ENCODE data around the gene A4GNT. TPM values are rescaled to one million over a fixed set of nuclear protein-coding genes. Genes with fewer than 3 reads are reported as not detected.
A peak's percentile ranks its signal among the peaks of the same experiment; 100 is the strongest.

A4GNT gene
- not detected for total RNA-seq

DNA sequence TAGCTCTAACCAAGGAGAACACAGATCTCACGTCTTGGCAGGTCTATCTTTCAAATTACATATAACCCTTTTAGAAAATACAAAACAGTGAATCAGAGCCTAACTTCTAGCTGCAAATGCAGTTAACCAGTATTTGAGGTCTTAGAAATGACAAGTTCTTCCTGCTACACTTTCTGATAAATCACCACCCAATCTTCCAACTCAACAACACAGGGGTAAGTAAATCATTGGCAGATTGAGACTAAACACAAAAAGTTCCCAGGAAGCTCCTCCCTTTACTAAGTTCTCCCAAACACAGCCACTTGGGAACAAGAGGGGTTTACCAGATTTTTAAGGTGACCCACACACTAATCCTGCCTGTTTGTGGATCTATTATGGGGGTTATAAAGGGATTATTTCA, at the start of gene A4GNT:
TSS of gene A4GNT (minus strand) at position 152 of the 400 bp plus-strand sequence. CDS start 1,134 bp downstream, outside the sequence.
- DNase-seq, result no peak
- no peaks in the 10 kb centered on the region for H3K4me1 ChIP-seq
- H3K9me3 ChIP-seq, result no peaks in the 10 kb centered on the region
- H3K27ac ChIP-seq, result no peak within 1 kb of the TSS
- no peaks in the 10 kb centered on the region for H3K36me3 ChIP-seq
- no peak for TF ChIP-seq POLR2A (IDR thresholded peaks at IDR 0.05)
- TF ChIP-seq CTCF (IDR thresholded peaks at IDR 0.05), result no peak
- no peaks in the 10 kb centered on the region for H3K27me3 ChIP-seq
- intact Hi-C loops (cut with DNase I), result no loop called here
- 77 to 94% methylated on average over 1 of the region's 1 CpG for WGBS, 2 donors
- H3K4me3 ChIP-seq (replicated peaks in 1 of 3), result no peak within 1 kb of the TSS

DNA sequence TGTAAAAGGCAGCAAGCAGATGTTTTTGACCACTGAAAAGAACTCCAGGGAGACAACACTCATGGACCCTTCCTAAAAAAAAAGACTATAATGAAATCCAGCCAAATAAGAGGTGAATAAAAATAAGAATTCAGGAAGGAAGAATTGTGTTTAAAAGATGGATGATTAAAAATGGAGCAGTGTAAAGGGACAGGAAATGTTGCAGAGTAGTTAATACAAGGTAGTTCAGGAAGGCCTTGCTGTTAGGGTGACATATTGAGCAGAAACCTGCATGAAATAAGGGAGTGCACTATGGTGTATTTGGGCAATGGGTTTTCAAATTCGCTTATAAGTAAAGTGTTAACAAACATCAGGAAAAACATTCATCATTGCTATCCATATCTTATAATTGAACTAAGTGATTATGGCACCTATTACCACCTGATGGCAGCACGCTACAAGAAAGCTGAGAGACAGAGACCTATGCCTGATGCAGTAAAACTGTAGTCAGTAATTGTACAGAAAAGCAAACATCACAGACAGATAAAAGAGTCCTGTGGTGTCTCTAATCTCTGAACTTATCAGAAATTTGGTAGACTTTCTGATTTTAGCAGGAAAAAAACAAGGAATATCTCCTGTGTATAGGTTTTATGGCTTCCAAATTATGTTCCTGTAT, 48.3 kb upstream of the A4GNT start:
- Histone ChIP-seq H3K4me1 (no peaks in the 10 kb centered on the region), H3K27me3 (no peaks in the 10 kb centered on the region), H3K4me3 (replicated peaks in 1 of 3) (no peak overlapping the region), H3K36me3 (no peaks in the 10 kb centered on the region), H3K27ac (no peak overlapping the region), H3K9me3 (no peaks in the 10 kb centered on the region)
- TF ChIP-seq POLR2A (IDR thresholded peaks at IDR 0.05) (no peak), CTCF (IDR thresholded peaks at IDR 0.05) (peak in 4 of 6 experiments; percentile 22 to 43 (median 38))
- WGBS, 2 donors, result 11 to 16% methylated on average over 2 of the region's 2 CpGs
- intact Hi-C loops (cut with DNase I), result no loop called here
- peak in 1 of 2 donors; percentile 16 for DNase-seq

GRCh38 chr3:138174421-138175131, 42.4 kb upstream of the A4GNT start, which contains the start of gene DBR1:
Gene DBR1 (minus strand): TSS chr3:138174921. CDS start chr3:138174795, 126 bp downstream.
- Histone ChIP-seq H3K4me1 (peaks cover 9 to 12% of the 10 kb centered on the region in 2 donors), H3K4me3 (replicated peaks in 1 of 3) (peak within 1 kb of the TSS; percentile 34 to 89 (median 82)), H3K9me3 (no peaks in the 10 kb centered on the region), H3K27me3 (no peaks in the 10 kb centered on the region), H3K27ac (peak within 1 kb of the TSS; percentile 25 to 75 (median 74)), H3K36me3 (peaks cover 6 to 11% of the 10 kb centered on the region in 2 donors)
- 0 to 1% methylated on average over 27 to 37 of the region's 38 CpGs for WGBS, 2 donors
- intact Hi-C loops (cut with DNase I), result no loop called here
- TF ChIP-seq CTCF (IDR thresholded peaks at IDR 0.05) (no peak), POLR2A (IDR thresholded peaks at IDR 0.05) (peak in 1 of 2 donors; percentile 80)
- DNase-seq, result peak; percentile 79 to 81

- Histone ChIP-seq H3K4me1 (peaks cover 9 to 12% of the 10 kb centered on the region in 2 donors), H3K4me3 (replicated peaks in 1 of 3) (peak overlapping the region; percentile 34 to 89 (median 82)), H3K27ac (peak overlapping the region in 2 of 3 donors; percentile 74 to 75), H3K27me3 (no peaks in the 10 kb centered on the region), H3K36me3 (peaks cover 11 to 15% of the 10 kb centered on the region in 2 donors), H3K9me3 (no peaks in the 10 kb centered on the region)
- no peak for TF ChIP-seq CTCF (IDR thresholded peaks at IDR 0.05)
- TF ChIP-seq POLR2A (IDR thresholded peaks at IDR 0.05), result no peak
- DNase-seq, result no peak
- intact Hi-C loops (cut with DNase I), result no loop called here
- 65 to 68% methylated on average over 13 of the region's 13 CpGs for WGBS, 2 donors
These were observed 41.7 kb upstream of the A4GNT start for GRCh38 chr3:138173769-138174420.
